ENCODE measurements around the gene NUMBL. TPM values are rescaled to one million over a fixed set of nuclear protein-coding genes. Genes with fewer than 3 reads are reported as not detected.

Gene NUMBL
- total and polyA plus RNA-seq, 2 of the 8 experiments (the other 6 are each of a cell fraction or from before 2014, with no cell fraction given) = 13.5 to 24.8 TPM

GRCh38 chr19:40617961-40618360 is 72.5 kb downstream of the NUMBL start (continued):
- TF ChIP-seq CHD7 (IDR thresholded peaks at IDR 0.05; ENCODE audit: insufficient replicate concordance, low read length) = no peak
